DND-41 (cell line): ENCODE data around the gene HOTAIR.

Experiments
- ATAC-seq: fragments of 200-7000 bp; cut with Tn5 transposase; 3 replicates; pipeline ENCODE4 v1.9.1; 2021; ENCODE audit warnings: low read depth; ENCODE audit not compliant: insufficient read depth
- DNase-seq: peaks from one replicate; pipeline ENCODE4 v3.0.0-alpha.2; 2020
- H2AFZ ChIP-seq: 2 replicates; pipeline ENCODE4 v1.6.0; 2012; ENCODE audit warnings: low read depth, low read length
- H3K27ac ChIP-seq: 2 replicates; pipeline ENCODE4 v1.5.1; 2012; ENCODE audit warnings: low read length, inconsistent platforms
- H3K27me3 ChIP-seq: fragments of 200-600 bp; sonication (generic); 2 replicates; pipeline ENCODE4 v1.6.0; 2012; ENCODE audit warnings: low read length, mild to moderate bottlenecking, inconsistent platforms; ENCODE audit not compliant: insufficient read depth, poor library complexity
- H3K36me3 ChIP-seq: 2 replicates; pipeline ENCODE4 v1.5.1; 2012; ENCODE audit warnings: low read length, inconsistent platforms; ENCODE audit not compliant: insufficient read depth
- H3K4me1 ChIP-seq: 2 replicates; pipeline ENCODE4 v1.5.1; 2012; ENCODE audit warnings: mild to moderate bottlenecking, low read length; ENCODE audit not compliant: insufficient read depth
- H3K4me2 ChIP-seq: 2 replicates; pipeline ENCODE4 v1.6.0; 2012; ENCODE audit warnings: mild to moderate bottlenecking, moderate library complexity, low read length, inconsistent platforms; ENCODE audit not compliant: insufficient read depth
- H3K4me3 ChIP-seq, 2 experiments: fragments of 200-600 bp in 1 of 2; shearing (Covaris generic) in 1 of 2; 2 replicates each; pipeline ENCODE4 v1.5.1; 2012 to 2016; ENCODE audit warnings: inconsistent platforms in 2 of 2, low read length in 2 of 2, mild to moderate bottlenecking in 2 of 2, low read depth in 1 of 2, moderate library complexity in 1 of 2
- H3K79me2 ChIP-seq: 2 replicates; pipeline ENCODE4 v1.6.0; 2012; ENCODE audit warnings: low read length, inconsistent platforms; ENCODE audit not compliant: insufficient read depth
- H3K9ac ChIP-seq: 2 replicates; pipeline ENCODE4 v1.6.0; 2012; ENCODE audit warnings: low read depth, mild to moderate bottlenecking, inconsistent platforms, low read length, moderate library complexity
- H3K9me3 ChIP-seq: 2 replicates; pipeline ENCODE4 v1.5.1; 2012; ENCODE audit warnings: low read length, moderate library complexity, mild to moderate bottlenecking, inconsistent platforms; ENCODE audit not compliant: insufficient read depth, severe bottlenecking
- H4K20me1 ChIP-seq: 2 replicates; pipeline ENCODE4 v1.6.0; 2012; ENCODE audit warnings: low read length; ENCODE audit not compliant: insufficient read depth
- EZH2 ChIP-seq: IDR thresholded peaks from 3 replicates; pipeline ENCODE4 v1.6.1; 2012; ENCODE audit warnings: borderline replicate concordance, low read depth, mild to moderate bottlenecking, moderate library complexity, low read length, inconsistent platforms; ENCODE audit not compliant: severe bottlenecking
- TF ChIP-seq, protein P1 (sequence below): IDR thresholded peaks from 2 replicates; pipeline ENCODE4 v1.5.1; 2012; ENCODE audit warnings: borderline replicate concordance, low read length, moderate library complexity, mild to moderate bottlenecking; ENCODE audit not compliant: poor library complexity, severe bottlenecking; ENCODE audit errors: extremely low read depth

HOTAIR gene

DNA sequence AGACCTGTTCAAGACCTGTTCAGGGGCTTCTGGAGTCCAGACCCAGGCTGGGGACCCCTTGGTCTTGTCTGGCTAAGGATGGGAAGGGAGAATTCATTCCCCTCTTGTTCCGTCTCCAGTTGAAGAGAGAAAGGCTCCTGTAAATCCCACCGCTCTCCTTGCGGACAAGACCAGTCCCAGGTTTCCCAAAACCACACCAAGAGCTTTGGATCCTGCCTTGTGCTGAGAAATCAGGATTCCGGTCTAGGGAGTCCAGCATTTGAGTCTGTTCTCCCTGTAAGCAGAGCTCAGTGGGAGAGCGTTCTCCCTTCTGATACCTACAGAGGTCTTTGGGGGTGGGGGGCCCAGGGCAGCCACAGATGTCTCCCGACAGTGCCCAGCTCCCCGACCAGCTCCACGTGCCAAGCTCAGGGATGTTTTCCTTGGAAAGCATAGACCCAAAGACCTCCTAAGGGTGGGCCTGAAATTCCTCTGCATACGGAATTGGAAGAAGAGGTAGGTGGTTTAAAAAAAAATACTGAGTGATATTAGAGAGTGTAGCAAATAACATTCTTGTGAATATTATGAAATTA, 34.2 kb downstream of the HOTAIR start:
- no peak overlapping the region for H3K27ac ChIP-seq
- no peak overlapping the region for H3K4me3 ChIP-seq
- no peak for DNase-seq
- H2AFZ ChIP-seq = no peak overlapping the region
- peaks cover 35% of the 10 kb centered on the region for H3K27me3 ChIP-seq
- no peaks in the 10 kb centered on the region for H3K36me3 ChIP-seq
- H3K9me3 ChIP-seq = no peaks in the 10 kb centered on the region
- no peaks in the 10 kb centered on the region for H4K20me1 ChIP-seq
- H3K4me1 ChIP-seq = no peaks in the 10 kb centered on the region
- no peak overlapping the region for H3K4me2 ChIP-seq
- no peak overlapping the region for H3K9ac ChIP-seq
- H3K79me2 ChIP-seq = no peaks in the 10 kb centered on the region
- ATAC-seq = no peak
- TF ChIP-seq EZH2 = no peak
- TF ChIP-seq, protein P1, sequence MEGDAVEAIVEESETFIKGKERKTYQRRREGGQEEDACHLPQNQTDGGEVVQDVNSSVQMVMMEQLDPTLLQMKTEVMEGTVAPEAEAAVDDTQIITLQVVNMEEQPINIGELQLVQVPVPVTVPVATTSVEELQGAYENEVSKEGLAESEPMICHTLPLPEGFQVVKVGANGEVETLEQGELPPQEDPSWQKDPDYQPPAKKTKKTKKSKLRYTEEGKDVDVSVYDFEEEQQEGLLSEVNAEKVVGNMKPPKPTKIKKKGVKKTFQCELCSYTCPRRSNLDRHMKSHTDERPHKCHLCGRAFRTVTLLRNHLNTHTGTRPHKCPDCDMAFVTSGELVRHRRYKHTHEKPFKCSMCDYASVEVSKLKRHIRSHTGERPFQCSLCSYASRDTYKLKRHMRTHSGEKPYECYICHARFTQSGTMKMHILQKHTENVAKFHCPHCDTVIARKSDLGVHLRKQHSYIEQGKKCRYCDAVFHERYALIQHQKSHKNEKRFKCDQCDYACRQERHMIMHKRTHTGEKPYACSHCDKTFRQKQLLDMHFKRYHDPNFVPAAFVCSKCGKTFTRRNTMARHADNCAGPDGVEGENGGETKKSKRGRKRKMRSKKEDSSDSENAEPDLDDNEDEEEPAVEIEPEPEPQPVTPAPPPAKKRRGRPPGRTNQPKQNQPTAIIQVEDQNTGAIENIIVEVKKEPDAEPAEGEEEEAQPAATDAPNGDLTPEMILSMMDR = no peak

GRCh38 chr12:53939141-53940108, 35.3 kb downstream of the HOTAIR start:
- no peak overlapping the region for H3K9ac ChIP-seq
- no peaks in the 10 kb centered on the region for H3K79me2 ChIP-seq
- H3K4me2 ChIP-seq = no peak overlapping the region
- H3K9me3 ChIP-seq = no peaks in the 10 kb centered on the region
- H3K27me3 ChIP-seq = peaks cover 30% of the 10 kb centered on the region
- TF ChIP-seq, protein P1 = no peak
- TF ChIP-seq EZH2 = no peak
- no peak overlapping the region for H3K4me3 ChIP-seq
- no peaks in the 10 kb centered on the region for H4K20me1 ChIP-seq
- H3K27ac ChIP-seq = no peak overlapping the region
- DNase-seq (no peak), ATAC-seq (no peak)
- H2AFZ ChIP-seq = no peak overlapping the region
- H3K4me1 ChIP-seq = no peaks in the 10 kb centered on the region
- no peaks in the 10 kb centered on the region for H3K36me3 ChIP-seq

GRCh38 chr12:53938326-53939140, 36.2 kb downstream of the HOTAIR start, which contains the start of gene HOXC13:
TSS of gene HOXC13 (plus strand) at chr12:53938831. CDS start at chr12:53938907, 76 bp downstream.
- no peaks in the 10 kb centered on the region for H3K79me2 ChIP-seq
- no peak within 1 kb of the TSS for H3K4me3 ChIP-seq
- TF ChIP-seq, protein P1 = no peak
- no peak for TF ChIP-seq EZH2
- no peaks in the 10 kb centered on the region for H3K36me3 ChIP-seq
- H2AFZ ChIP-seq = no peak within 1 kb of the TSS
- DNase-seq (no peak), ATAC-seq (no peak)
- no peaks in the 10 kb centered on the region for H3K9me3 ChIP-seq
- H3K27ac ChIP-seq = no peak within 1 kb of the TSS
- no peaks in the 10 kb centered on the region for H4K20me1 ChIP-seq
- H3K4me1 ChIP-seq = no peaks in the 10 kb centered on the region
- H3K9ac ChIP-seq = no peak within 1 kb of the TSS
- peaks cover 27% of the 10 kb centered on the region for H3K27me3 ChIP-seq
- no peak within 1 kb of the TSS for H3K4me2 ChIP-seq
